GM21619 (cell line): ENCODE results near the gene ICAM1.

Experiments
- ATAC-seq: cut with Tn5 transposase; IDR thresholded peaks from one replicate; pipeline ENCODE4 v1.9.1; 2021; ENCODE audit not compliant: unreplicated experiment

Gene ICAM1

DNA sequence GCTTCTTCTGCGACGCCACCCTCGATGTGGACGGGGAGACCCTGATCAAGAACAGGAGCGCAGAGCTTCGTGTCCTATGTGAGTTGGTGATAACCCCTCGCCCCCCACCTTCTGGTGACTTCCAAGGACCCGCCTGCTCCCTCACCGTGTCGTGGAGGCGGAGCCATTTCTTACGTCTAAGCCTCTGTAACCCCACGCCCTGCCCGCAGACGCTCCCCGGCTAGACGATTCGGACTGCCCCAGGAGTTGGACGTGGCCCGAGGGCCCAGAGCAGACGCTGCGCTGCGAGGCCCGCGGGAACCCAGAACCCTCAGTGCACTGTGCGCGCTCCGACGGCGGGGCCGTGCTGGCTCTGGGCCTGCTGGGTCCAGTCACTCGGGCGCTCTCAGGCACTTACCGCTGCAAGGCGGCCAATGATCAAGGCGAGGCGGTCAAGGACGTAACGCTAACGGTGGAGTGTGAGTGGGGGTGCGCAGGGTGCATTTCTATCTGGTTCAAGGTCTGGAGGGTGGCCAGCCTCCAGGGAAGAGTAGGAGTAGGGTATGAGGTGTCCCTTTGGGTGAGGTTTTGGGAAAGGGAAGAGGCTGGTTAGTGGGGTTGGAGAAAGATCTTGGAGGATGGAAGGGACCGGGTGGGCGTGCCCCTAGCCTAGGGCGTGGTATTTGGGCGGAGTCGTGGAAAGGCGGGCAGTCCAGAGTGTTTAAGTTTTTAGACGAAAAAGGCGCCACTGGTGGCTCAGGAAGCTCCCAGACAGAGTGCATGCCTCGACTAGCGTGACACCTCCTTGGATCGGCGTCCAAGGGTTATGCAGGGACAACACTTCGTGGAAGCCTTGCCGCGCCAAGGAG lies 22.1 kb downstream of the ICAM1 start:
- ATAC-seq = no peak

DNA sequence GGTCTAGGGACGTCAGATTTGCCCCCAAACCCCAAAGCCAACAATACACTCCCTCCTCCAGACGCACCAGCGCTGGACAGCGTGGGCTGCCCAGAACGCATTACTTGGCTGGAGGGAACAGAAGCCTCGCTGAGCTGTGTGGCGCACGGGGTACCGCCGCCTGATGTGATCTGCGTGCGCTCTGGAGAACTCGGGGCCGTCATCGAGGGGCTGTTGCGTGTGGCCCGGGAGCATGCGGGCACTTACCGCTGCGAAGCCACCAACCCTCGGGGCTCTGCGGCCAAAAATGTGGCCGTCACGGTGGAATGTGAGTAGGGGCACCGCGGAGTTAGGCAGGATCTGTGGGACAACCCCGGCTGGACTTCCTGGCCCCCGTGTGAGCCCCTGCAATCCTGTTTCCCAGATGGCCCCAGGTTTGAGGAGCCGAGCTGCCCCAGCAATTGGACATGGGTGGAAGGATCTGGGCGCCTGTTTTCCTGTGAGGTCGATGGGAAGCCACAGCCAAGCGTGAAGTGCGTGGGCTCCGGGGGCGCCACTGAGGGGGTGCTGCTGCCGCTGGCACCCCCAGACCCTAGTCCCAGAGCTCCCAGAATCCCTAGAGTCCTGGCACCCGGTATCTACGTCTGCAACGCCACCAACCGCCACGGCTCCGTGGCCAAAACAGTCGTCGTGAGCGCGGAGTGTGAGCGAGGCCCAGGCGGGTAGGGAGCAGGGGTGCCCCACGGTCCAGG lies 22.9 kb downstream of the ICAM1 start:
- ATAC-seq = no peak

DNA sequence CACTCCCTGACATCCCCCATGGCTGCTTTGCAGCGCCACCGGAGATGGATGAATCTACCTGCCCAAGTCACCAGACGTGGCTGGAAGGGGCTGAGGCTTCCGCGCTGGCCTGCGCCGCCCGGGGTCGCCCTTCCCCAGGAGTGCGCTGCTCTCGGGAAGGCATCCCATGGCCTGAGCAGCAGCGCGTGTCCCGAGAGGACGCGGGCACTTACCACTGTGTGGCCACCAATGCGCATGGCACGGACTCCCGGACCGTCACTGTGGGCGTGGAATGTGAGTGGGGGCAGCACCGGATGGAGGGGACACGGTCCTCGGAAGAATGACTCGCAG lies 23.4 kb downstream of the ICAM1 start:
- ATAC-seq = no peak

DNA sequence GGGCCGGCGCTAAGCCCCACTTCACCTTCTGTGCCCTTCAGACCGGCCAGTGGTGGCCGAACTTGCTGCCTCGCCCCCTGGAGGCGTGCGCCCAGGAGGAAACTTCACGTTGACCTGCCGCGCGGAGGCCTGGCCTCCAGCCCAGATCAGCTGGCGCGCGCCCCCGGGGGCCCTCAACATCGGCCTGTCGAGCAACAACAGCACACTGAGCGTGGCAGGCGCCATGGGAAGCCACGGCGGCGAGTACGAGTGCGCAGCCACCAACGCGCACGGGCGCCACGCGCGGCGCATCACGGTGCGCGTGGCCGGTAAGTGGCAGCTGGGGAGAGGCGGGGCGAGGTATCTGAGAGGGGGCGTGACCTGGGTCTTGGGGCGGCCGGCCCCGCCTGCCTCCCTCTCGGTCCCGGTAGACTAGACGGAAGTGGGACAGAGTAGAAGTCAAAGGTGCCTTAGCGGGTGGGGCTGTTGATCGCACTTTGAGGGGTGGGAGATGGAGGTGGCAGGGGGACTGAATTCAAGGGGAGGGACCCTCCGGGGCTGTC lies 24.5 kb downstream of the ICAM1 start:
- ATAC-seq = no peak

DNA sequence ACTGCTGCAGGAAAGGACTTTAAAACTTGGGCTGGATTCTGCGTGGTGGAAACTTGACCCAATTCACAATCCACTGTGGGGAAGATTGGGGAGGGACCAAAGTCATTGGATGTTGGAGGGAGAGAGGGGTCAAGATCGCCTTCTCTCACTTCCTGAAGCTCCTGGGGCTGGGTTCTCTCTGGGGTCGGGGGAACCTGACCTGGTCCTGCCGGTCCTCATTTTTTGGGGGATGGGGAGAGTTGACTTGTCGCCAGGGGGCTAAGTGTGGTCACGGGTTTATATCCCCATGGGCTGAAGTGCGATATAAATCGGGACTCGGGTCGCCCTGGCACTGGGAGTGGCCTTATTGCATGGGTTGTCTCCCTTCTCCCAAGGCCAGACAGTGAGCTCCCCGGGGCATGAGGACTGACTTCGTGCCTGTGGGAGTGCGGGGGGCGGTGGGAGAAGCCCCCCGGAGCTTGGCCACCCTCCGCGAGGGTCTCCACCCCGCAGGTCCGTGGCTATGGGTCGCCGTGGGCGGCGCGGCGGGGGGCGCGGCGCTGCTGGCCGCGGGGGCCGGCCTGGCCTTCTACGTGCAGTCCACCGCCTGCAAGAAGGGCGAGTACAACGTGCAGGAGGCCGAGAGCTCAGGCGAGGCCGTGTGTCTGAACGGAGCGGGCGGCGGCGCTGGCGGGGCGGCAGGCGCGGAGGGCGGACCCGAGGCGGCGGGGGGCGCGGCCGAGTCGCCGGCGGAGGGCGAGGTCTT lies 25.1 kb downstream of the ICAM1 start:
- ATAC-seq = no peak

DNA sequence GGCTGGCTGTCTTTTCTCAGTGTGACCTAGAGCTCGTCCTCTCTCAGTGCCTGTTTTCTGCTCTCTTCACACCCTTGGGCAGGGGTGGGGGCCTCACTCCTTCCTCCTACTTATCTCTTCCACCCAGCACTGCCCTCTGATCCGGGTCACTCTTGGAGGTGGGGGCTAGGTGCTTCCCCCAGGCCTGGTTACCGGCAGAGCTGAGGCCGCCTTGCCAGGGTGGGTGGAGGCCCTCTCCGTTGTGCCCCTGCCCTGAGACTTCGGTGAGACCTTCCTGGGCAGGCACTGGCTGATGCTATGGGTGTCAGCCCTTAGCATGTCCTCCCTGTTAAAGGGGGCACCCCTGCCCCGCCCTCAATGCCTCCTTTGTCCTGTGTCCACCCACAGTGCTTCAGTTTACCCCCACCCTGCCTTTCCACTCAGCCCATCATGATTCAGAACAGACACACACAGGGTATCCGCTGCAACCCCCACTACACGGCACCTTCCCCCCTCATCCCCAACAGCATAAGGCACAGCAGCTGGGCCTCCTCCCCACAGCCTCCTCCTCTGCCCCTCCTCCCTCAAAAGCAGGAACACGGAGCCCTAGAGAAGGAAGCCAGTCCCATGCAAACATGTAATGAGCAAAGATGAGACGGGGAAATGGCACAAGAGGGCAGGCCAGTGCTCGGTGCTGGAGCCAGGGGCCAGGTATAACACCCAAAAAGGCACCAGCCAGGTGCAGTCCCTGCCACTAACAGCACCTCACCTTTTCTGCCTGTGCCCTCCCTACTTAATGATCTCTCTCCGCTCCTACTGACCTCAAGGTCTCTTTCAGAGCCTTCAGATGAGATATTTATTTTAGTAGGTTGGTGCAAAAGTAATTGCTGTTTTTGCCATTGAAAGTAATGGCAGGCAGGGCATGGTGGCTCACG lies 28.9 kb downstream of the ICAM1 start:
- no peak for ATAC-seq

DNA sequence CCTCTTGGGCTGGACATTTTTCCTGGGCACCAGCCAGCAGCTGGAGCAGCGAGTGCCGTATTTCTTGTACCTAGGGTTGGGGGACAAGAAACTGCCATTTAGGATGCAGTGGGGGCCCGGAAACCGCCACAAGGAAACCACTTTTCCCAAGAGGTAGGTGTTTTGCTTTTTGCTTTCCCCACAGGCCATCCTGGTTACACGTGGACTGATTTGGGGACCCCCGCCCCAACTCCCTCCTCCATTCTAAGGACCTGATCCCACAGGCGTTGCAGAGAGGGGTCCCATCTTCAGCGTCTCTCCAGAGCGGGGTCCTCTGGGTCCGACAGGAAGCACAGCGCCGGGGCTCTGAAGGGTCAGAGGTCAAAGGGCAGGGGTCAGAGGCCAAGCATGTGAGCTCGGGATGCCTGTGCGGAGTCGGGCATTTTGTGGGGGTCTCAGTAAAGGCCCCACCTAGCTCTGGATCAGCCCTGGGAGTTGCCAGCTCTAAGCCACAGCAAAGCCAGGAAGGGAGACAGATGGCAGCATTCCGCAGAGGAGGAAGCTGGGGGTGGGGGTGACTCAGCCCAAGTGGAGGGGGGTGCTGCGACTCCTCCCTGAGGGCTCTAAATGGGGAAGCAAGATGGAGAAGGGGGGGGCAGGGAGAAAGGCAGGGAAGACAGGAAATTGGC lies 34.4 kb downstream of the ICAM1 start:
- ATAC-seq = no peak

DNA sequence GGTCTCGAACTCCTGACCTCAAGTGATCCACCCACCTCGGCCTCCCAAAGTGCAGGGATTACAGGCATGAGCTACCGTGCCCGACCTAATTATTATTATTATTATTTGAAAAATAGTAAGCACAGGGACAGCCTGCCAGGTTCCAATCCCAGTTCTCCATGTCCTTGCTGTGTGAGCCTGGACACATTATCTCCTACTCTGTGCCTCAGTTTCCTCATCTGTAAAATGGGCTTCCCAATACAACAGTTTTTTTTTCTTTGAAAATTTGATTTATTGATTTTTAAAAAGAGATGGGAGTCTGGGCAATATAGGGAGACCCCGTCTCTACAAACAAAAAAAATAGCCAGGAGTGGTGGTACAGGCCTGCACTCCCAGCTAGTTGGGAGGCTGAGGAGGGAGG lies 35.4 kb downstream of the ICAM1 start:
- ATAC-seq = no peak

DNA sequence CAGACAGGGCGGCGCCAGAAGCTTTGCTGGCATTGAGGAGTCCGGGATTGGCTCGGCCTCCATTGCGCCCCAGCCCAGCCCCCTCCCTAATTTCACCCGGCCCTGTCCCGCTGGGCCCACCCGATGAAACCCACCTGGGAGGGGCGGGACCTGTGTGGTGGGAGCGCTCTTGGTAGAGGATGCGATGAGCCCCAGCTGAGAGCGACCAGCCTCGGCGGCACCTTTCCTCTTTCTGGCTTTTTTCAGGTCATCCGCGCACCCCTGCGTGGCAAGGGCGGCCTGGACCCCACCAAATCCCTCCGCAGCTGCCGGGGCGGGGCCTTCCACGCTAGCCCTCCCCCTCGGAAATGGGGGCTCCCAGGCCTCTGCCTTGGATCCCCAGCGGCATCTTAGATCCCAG lies 38.5 kb downstream of the ICAM1 start, which contains the start of gene ZGLP1:
TSS of gene ZGLP1 (minus strand) at position 393 of the 400 bp plus-strand sequence.
- ATAC-seq = no peak

DNA sequence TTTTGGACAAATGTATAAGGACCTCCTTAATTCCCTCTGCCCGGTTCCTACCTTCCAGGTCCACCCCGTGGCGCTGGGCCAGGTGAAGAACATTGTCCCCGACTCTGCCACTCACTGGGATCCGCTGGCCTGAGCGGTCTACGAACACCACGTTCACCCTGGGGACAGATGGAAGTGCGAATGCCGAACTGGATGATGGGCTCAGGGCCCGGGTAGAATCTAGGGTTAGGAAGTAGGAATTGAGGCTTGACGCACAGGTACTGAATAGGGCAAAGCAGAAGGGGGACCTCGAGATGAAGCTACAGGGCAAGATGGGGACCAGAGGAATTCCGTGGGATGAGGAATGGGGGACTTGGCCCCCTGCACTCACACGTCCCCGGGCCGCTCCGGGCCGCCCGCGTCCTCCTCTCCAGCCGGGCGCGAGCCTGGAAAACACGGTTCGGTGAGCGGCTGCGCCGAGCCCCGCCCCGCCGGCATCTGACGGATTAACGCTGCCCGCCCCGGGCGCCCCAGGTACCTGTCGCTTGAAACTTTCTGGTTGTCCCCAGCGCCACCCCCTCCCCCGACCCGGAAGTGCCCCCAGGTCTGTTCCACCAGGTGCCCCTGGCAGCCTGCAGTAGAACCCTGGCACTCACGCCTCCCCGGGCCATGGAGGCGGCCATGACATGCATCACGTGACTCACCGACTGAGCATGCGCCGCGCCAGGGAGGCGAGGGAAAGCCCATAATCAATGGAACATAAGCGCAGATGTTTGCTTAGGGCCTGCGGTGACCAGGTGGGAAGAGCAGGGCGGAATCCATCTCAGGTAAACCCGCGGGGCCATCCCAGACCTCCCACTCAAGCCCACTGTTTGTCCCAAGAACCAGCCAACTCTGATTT lies 44.7 kb downstream of the ICAM1 start, which contains the start of gene FDX2:
TSS of gene FDX2 (minus strand) at position 681 of the 880 bp plus-strand sequence. CDS start at position 662, 19 bp downstream.
- ATAC-seq = no peak

DNA sequence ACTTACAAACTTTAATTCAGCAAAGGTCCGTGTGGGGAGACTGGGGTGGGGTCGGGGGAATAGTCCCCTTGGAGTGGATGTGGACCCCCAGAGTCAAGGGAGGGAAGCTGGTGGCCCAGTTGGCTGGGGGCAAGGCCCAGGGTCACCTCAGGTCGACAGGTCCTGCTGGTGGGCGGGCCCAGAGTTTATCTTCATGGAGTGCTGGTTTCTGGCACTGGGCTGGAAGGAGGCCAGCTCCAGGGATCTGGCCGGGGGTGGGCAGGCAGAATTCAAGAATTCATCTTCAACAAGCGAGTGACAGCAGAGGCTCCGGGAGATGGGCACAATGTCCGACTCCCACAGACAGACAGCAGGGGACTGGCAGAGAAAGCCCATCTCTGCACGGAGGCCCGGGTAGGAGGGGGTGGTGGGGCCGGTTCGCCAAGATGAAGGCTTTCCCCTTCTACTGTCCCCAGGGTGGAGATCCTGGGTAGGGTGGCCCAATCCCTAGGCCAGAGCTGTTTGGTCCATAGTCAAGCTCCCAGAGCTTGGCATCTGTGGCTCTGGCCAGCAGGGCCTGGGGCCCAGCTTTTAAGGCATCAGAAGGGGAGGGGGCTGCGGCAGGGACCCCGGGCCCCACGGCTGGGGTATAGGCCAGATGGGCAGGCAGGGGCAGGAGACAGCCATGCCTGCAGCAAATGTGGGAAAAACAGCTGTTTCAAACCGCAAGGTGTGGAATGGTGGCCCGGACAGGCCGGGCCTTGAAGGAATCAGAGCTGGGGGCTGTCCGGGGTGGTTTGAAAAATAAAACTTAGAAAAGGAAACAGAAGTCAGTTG lies 45.5 kb downstream of the ICAM1 start:
- ATAC-seq = no peak

DNA sequence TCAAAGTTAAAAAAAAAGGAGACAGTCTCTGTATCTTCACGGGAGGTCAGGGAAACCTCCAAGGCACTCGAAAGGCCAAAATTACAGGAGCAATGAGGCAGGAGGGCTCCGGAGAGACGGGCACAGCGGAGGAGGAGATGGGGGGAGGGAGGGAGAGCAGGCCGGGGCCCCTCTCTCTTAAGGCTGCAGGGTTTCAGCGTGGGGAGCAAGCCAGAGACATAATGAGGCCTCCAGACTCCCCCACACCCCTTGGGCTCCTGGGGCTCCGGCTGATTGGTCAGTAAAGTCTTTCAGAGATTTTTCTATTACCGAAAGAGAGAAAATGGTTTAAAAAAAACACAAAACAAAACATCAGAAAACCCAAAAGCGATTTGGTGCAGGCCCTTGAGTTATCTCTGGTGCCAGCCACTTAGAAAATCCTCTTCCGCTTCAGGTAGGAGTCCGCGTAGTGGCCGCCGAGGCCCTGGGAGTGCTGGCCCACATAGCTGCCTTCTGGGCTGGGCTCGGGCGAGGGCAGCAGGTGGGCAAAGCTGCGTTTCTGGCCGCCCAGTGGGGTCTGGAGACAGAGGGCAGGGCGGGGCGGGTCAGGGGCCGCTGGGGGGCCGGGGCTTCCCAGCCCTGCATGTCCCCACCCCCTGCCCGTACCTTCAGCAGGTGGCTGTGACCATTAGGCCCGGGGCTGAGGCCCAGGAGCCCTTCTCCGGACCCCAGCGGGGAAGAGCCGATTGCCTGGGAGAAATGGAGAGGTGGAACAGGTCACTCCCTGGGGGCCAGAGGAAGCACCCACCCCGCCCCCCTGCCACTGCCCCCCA lies 46.3 kb downstream of the ICAM1 start:
- ATAC-seq = no peak

DNA sequence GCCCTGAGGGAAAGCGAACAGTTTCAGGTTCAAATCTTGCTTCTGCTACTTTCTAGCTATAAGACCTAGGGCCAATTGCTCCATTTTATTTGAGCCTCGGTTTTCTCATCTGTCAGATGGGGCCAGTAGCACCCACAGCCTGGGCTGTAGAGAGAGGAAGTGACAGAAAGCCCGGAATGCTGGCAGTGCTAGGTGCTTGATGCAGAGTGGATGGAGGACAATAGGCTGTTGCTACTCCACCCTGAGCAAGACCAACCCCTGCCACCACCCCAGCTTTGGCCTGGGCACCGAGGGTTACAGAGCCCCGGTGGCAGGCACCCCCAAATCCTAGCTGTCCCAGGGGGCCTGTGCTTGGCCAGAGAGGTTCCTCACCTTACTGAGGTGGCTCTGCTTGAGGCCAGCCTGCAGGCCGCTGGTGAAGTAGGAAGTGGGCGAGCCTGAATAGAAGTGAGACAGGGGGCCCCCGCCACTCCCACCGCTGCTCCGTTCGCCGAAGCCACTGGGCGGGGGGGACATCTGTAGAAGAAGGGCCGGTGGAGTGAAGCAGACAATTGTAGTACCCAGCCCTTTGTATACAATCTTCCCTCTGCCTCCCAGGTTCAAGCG lies 47.0 kb downstream of the ICAM1 start:
- no peak for ATAC-seq

DNA sequence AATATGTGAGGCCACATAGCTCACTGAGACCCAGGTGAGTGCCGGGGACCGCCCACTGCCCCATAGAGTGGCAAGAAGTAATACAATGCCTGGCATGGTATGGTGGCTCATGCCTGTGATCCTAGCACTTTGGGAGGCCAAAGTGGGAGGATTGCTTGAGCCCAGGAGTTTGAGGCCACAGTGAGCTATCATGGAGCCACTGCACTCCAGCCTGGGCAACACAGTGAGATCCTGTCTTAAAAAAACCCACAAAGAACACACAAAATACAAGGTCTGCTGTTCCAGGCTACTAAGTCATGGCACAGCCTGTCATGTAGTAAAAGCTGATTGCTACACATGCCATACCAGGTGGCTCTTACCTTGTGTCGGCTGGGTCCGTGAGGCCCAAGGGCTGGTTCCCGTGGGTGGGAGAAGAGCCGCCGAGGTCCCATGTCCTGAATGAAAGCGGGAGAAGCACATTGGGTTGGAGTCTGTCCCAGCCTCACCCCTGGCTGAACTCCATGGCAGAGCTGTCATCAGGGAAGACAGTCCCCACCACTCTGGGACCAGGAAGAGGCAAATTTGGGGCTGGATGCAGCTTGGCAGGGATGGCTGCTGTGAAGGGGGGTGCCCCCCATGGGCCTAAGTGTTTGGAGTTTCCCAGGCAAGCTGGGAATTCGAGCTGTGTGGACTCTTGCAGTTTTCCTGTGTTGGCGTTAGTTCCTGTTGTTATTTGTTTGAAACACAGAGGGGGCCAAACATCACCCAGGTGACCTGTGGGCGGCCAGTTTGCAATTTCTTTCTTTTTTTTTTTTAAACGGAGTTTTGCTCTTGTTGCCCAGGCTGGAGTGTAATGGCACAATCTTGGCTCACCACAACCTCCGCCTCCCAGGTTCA lies 48.1 kb downstream of the ICAM1 start:
- no peak for ATAC-seq

DNA sequence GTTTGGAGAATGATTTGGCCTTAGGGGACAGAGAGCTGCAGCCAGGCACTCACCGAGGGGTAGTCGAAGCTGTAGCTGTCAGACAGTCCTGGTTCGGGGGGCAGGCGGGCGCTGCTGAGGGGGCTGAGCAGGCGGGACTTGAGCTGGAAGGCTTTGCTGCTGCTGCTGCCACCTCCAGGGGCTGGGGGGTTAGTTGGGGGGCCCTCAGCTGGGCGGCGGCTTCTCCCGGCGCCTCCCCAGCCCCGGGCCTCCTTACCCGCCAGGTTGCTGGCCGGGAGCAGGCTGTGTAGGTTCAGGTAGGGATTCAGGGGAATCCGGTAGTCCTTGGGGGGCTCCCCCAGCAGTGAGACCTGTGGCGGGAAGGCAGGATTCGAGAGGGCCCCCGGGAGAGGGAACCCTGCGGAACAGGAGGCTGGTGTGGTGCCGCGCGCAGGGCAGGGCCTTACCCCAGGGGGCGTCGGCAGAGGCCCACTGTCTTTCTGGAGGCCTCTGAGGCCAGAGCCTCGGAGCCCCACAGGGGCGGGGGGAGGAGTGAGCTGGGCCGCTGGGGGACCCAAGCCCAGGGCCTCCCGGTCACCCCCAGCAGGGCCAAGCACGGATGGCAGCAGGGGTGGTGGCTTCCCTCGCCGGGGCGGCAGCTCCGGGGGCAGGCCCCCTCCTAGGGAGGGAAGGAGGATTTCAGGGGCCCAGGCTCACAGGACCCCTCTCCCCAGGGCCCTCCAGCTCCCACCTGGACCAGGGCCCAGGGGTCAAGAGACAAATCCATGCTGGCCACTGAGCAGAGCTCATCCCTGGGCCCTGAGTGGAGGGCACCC lies 49.9 kb downstream of the ICAM1 start:
- ATAC-seq = no peak
